ENCODE results near the gene MUC5B. TPM values are rescaled to one million over a fixed set of nuclear protein-coding genes. Genes with fewer than 3 reads are reported as not detected.

The MUC5B gene
- total RNA-seq, 2 donors from 2014 or later: 0.18 to 17.3 TPM

- DNase-seq (ENCODE audit: low spot score): no peak
- intact Hi-C loops (cut with DNase I): no loop called here
- no peaks in the 10 kb centered on the region for H3K4me1 ChIP-seq (replicated peaks)
- 76% methylated on average over 8 of the region's 8 CpGs for whole genome bisulfite sequencing
- no peaks in the 10 kb centered on the region for H3K9me3 ChIP-seq
- peaks cover 15 to 20% of the 10 kb centered on the region in 2 donors for H3K36me3 ChIP-seq
- no peaks in the 10 kb centered on the region for H3K27me3 ChIP-seq (replicated peaks; ENCODE audit: insufficient read depth)
- no peak overlapping the region for H3K4me3 ChIP-seq
- TF ChIP-seq CTCF (IDR thresholded peaks at IDR 0.05) (no peak), POLR2AphosphoS5 (IDR thresholded peaks at IDR 0.05) (no peak), POLR2A (IDR thresholded peaks at IDR 0.05) (no peak)
- H3K27ac ChIP-seq: no peak overlapping the region
Measured at GRCh38 chr11:1283906-1284305, 61.0 kb downstream of the MUC5B start.

GRCh38 chr11:1285316-1285744 is 62.5 kb downstream of the MUC5B start:
- intact Hi-C loops (cut with DNase I): no loop called here
- no peaks in the 10 kb centered on the region for H3K27me3 ChIP-seq (replicated peaks; ENCODE audit: insufficient read depth)
- no peak overlapping the region for H3K27ac ChIP-seq
- H3K36me3 ChIP-seq: peaks cover 24 to 33% of the 10 kb centered on the region in 2 donors
- no peak for DNase-seq (ENCODE audit: low spot score)
- H3K4me1 ChIP-seq (replicated peaks): no peaks in the 10 kb centered on the region
- no peaks in the 10 kb centered on the region for H3K9me3 ChIP-seq
- 96% methylated on average over 23 of the region's 23 CpGs for WGBS
- H3K4me3 ChIP-seq: no peak overlapping the region
- TF ChIP-seq POLR2A (IDR thresholded peaks at IDR 0.05) (no peak), POLR2AphosphoS5 (IDR thresholded peaks at IDR 0.05) (no peak), CTCF (IDR thresholded peaks at IDR 0.05) (no peak)

GRCh38 chr11:1285876-1286275 is 63.0 kb downstream of the MUC5B start:
- 80% methylated on average over 17 of the region's 17 CpGs for WGBS
- no peak for DNase-seq (ENCODE audit: low spot score)
- Histone ChIP-seq H3K27me3 (replicated peaks; ENCODE audit: insufficient read depth) (no peaks in the 10 kb centered on the region), H3K9me3 (no peaks in the 10 kb centered on the region), H3K4me3 (no peak overlapping the region), H3K27ac (no peak overlapping the region), H3K36me3 (peaks cover 24 to 33% of the 10 kb centered on the region in 2 donors), H3K4me1 (replicated peaks) (no peaks in the 10 kb centered on the region)
- intact Hi-C loops (cut with DNase I): no loop called here
- TF ChIP-seq CTCF (IDR thresholded peaks at IDR 0.05) (no peak), POLR2A (IDR thresholded peaks at IDR 0.05) (no peak), POLR2AphosphoS5 (IDR thresholded peaks at IDR 0.05) (no peak)

GRCh38 chr11:1287928-1288327 is 65.1 kb downstream of the MUC5B start:
- no peak for DNase-seq (ENCODE audit: low spot score)
- no peaks in the 10 kb centered on the region for H3K9me3 ChIP-seq
- intact Hi-C loops (cut with DNase I): no loop called here
- no peak for TF ChIP-seq POLR2AphosphoS5 (IDR thresholded peaks at IDR 0.05)
- TF ChIP-seq POLR2A (IDR thresholded peaks at IDR 0.05): no peak
- TF ChIP-seq CTCF (IDR thresholded peaks at IDR 0.05): no peak
- H3K27ac ChIP-seq: no peak overlapping the region
- WGBS: 97% methylated on average over 9 of the region's 9 CpGs
- H3K4me1 ChIP-seq (replicated peaks): peaks cover 5% of the 10 kb centered on the region
- no peak overlapping the region for H3K4me3 ChIP-seq
- peaks cover 24 to 27% of the 10 kb centered on the region in 2 donors for H3K36me3 ChIP-seq
- no peaks in the 10 kb centered on the region for H3K27me3 ChIP-seq (replicated peaks; ENCODE audit: insufficient read depth)

GRCh38 chr11:1288426-1289151 is 65.7 kb downstream of the MUC5B start:
- H3K4me1 ChIP-seq (replicated peaks): peaks cover 5% of the 10 kb centered on the region
- TF ChIP-seq POLR2AphosphoS5 (IDR thresholded peaks at IDR 0.05): no peak
- TF ChIP-seq CTCF (IDR thresholded peaks at IDR 0.05): no peak
- TF ChIP-seq POLR2A (IDR thresholded peaks at IDR 0.05): no peak
- 91% methylated on average over 28 of the region's 30 CpGs for WGBS
- H3K27ac ChIP-seq: no peak overlapping the region
- H3K4me3 ChIP-seq: no peak overlapping the region
- intact Hi-C loops (cut with DNase I): no loop called here
- H3K36me3 ChIP-seq: peaks cover 20 to 27% of the 10 kb centered on the region in 2 donors
- DNase-seq (ENCODE audit: low spot score): no peak
- H3K27me3 ChIP-seq (replicated peaks; ENCODE audit: insufficient read depth): no peaks in the 10 kb centered on the region
- no peaks in the 10 kb centered on the region for H3K9me3 ChIP-seq

Measured in prostate gland (tissue), 2 donors.